Measurements from ENCODE around the gene RASA2.

DNA sequence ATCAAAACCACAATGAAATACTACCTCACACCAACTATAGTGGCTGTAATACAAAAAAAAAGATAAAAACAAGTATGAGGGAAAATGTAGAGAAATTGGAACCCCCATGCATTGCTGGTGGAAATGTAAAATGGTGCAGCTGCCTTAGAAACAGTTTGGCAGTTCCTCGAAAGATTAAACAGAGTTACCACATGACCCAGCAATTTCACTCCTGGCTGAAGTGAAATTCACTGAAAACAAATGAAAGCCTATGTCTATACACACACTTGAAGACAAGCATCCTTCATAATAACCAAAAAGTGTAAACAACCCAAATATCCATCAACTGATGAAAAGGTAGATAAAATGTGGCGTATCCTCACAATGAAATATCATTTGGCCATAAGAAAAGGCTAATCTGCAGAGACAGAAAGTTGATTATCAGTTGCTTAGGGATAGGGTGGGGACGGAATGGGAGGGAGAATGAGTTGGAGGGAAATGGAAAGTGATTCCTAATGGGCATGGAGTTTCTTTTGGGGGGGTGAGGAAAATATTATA lies 20.1 kb upstream of the RASA2 start:
- TF ChIP-seq, protein P1, sequence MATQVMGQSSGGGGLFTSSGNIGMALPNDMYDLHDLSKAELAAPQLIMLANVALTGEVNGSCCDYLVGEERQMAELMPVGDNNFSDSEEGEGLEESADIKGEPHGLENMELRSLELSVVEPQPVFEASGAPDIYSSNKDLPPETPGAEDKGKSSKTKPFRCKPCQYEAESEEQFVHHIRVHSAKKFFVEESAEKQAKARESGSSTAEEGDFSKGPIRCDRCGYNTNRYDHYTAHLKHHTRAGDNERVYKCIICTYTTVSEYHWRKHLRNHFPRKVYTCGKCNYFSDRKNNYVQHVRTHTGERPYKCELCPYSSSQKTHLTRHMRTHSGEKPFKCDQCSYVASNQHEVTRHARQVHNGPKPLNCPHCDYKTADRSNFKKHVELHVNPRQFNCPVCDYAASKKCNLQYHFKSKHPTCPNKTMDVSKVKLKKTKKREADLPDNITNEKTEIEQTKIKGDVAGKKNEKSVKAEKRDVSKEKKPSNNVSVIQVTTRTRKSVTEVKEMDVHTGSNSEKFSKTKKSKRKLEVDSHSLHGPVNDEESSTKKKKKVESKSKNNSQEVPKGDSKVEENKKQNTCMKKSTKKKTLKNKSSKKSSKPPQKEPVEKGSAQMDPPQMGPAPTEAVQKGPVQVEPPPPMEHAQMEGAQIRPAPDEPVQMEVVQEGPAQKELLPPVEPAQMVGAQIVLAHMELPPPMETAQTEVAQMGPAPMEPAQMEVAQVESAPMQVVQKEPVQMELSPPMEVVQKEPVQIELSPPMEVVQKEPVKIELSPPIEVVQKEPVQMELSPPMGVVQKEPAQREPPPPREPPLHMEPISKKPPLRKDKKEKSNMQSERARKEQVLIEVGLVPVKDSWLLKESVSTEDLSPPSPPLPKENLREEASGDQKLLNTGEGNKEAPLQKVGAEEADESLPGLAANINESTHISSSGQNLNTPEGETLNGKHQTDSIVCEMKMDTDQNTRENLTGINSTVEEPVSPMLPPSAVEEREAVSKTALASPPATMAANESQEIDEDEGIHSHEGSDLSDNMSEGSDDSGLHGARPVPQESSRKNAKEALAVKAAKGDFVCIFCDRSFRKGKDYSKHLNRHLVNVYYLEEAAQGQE (IDR thresholded peaks at IDR 0.05; ENCODE audit: low read depth, low read length), result no peak
- TF ChIP-seq POLR2AphosphoS5 (IDR thresholded peaks at IDR 0.05; ENCODE audit: low read length) (no peak), FOXK2 (IDR thresholded peaks at IDR 0.05) (no peak), POLR2A (IDR thresholded peaks at IDR 0.05; ENCODE audit: low read depth, low read length) (no peak)
- TF ChIP-seq, protein P2, sequence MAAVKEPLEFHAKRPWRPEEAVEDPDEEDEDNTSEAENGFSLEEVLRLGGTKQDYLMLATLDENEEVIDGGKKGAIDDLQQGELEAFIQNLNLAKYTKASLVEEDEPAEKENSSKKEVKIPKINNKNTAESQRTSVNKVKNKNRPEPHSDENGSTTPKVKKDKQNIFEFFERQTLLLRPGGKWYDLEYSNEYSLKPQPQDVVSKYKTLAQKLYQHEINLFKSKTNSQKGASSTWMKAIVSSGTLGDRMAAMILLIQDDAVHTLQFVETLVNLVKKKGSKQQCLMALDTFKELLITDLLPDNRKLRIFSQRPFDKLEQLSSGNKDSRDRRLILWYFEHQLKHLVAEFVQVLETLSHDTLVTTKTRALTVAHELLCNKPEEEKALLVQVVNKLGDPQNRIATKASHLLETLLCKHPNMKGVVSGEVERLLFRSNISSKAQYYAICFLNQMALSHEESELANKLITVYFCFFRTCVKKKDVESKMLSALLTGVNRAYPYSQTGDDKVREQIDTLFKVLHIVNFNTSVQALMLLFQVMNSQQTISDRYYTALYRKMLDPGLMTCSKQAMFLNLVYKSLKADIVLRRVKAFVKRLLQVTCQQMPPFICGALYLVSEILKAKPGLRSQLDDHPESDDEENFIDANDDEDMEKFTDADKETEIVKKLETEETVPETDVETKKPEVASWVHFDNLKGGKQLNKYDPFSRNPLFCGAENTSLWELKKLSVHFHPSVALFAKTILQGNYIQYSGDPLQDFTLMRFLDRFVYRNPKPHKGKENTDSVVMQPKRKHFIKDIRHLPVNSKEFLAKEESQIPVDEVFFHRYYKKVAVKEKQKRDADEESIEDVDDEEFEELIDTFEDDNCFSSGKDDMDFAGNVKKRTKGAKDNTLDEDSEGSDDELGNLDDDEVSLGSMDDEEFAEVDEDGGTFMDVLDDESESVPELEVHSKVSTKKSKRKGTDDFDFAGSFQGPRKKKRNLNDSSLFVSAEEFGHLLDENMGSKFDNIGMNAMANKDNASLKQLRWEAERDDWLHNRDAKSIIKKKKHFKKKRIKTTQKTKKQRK (IDR thresholded peaks at IDR 0.05; ENCODE audit: low read depth, low read length), result no peak

Data from GM12878 (cell line).